ENCODE data around the gene TNS3.

DNA sequence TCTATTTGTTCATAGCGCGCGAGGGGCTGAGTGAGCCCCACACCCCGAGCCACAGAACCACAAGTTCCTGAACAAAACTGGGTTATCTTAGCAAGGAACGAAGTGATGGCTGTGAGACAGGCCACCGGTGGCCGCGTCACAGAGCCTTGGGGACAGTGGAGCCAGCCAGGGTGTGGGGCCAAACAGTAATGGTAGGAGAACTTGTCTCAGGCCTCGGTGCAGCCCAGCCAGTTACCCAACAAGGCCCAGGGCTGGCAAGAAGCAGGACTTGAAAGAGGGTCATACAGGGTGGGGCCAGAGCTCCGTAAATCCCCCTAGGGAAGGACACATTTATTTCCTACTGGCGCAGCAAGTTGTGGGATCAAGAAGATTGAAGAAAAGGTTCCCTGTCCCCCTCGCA is 39.4 kb upstream of the TNS3 start:
- TF ChIP-seq, protein P1, sequence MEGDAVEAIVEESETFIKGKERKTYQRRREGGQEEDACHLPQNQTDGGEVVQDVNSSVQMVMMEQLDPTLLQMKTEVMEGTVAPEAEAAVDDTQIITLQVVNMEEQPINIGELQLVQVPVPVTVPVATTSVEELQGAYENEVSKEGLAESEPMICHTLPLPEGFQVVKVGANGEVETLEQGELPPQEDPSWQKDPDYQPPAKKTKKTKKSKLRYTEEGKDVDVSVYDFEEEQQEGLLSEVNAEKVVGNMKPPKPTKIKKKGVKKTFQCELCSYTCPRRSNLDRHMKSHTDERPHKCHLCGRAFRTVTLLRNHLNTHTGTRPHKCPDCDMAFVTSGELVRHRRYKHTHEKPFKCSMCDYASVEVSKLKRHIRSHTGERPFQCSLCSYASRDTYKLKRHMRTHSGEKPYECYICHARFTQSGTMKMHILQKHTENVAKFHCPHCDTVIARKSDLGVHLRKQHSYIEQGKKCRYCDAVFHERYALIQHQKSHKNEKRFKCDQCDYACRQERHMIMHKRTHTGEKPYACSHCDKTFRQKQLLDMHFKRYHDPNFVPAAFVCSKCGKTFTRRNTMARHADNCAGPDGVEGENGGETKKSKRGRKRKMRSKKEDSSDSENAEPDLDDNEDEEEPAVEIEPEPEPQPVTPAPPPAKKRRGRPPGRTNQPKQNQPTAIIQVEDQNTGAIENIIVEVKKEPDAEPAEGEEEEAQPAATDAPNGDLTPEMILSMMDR (IDR thresholded peaks at IDR 0.05): no peak
- no peak for TF ChIP-seq POLR2A (IDR thresholded peaks at IDR 0.05)

Data from uterus (tissue), 2 donors.